HG03097 (cell line): Measurements from ENCODE around the gene RNF207.

Source experiments
- ATAC-seq: cut with Tn5 transposase; IDR thresholded peaks from one replicate; pipeline ENCODE4 v1.9.1; 2021; ENCODE audit not compliant: unreplicated experiment, low FRiP score

Gene RNF207

GRCh38 chr1:6265151-6265550 is 59.2 kb downstream of the RNF207 start:
- no peak for ATAC-seq

DNA sequence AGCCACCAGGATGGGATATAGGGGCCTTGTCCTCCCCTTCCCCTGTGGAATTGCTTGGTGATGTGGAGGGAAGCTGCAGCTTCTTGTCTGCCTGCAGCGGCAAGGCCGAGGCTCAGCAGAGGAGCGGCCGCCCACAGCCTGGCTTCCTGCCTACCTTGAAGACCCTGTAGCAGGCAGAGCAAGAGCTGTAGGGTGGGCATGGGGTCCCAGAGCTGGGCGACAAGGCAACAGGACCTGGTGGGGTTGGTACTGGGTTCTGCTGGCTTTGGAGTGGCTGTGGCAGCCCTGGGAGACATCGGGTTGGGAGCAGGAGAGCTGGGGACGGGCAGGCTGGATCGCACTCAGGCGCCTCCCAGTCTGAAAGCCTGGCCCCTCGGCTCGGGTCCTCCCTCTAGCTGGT is 60.7 kb downstream of the RNF207 start:
- no peak for ATAC-seq

DNA sequence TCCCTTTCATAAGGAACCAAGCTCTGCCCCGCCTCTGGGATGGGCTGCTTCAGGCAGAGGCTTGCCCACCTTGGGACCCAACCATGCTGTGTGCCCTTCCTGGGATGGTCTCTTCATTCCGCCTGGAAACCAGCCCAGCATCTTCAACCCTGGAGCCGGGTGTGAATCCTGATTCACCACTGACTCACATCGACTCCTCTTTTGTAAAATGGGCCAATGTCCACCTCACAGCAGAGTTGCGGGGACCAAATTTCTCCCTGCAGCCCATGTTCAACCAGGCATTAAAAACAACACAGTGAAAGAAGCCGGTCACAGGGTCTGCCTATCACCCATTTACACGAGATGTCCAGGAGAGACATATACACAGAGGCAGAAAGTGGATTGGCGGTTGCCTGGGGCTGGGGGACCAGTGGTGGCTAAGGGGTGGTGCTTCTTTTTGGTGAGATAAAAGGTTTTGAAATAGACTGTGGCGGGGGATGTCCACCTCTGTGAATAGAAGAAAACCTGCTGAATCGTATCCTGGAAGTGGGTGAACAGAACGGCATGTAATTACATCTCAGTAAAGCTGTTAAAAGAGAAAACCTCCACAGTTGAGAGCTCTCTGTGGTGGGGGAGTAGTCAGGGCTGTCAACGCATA is 61.9 kb downstream of the RNF207 start:
- ATAC-seq: no peak

GRCh38 chr1:6268415-6268814 is 62.5 kb downstream of the RNF207 start:
- no peak for ATAC-seq

DNA sequence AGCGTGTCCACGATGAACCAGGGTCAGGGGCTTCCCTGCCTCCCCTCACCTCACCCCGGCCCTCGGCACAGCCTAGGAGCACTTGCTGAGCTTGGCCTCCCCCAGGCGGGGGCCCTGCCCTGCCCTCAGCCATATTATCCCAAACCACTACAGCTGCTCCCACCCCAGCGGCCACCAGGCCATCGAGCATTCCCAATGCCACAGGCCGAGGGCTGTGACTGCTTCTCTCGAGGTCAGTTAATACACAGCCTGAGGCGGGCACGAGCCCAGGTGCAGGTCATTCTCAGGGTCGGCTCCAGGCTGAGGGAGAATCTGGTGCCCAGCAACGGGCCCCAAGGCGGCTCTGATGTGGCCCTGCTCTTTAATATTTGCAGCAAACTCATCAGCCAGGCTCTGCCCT is 63.4 kb downstream of the RNF207 start:
- no peak for ATAC-seq

DNA sequence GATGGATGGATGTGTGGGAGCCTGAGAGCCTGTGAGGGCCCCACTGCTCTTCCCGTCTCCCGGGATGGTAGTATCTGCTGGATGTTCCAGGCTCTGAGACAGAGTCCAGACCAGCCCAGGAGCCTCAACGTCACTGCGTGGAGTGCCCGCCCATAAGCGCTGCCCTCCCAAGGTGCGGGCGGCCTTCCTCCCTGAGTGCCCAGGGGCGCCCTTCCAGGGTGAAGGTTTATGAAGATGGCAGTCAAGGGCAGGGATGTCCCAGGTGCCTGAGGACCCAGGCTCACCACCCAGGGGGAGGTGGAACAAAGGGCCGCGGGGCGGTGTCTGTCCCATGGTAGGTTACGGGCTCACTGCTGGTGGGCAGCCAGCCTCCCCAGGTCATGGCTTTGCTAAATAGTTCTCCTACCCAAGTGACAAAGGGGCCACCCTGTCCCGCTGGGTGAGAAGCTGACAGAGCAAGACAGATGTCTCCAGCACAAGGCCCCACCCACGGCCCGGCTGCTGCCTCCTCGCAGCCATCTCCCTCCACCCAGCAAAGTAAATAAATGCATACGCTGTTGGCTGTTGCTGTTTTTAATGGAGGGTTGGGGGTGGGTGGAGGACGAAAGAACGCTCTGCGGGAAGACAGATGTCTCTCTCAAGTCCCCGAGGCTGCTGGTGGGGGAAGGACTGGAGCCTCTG is 63.9 kb downstream of the RNF207 start:
- no peak for ATAC-seq

DNA sequence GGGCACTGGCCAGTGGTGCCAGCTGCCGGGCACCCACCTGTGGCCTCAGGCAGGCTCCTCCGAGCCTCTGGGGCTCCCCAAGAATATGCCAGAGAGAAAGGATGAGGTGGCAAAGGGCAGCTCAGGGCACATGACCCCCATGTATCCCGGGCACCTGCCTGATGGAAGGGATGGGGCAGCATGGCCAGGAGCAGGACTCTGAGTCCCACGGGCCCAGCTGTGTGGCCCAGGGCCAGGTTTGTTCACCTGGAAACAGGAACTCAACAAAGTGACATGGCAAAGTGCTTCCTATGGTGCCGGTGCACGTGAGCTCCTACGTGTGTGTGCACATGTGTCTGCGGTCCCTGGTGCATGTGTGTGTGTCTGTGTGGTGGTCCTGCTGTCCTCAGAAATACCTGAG is 64.5 kb downstream of the RNF207 start:
- ATAC-seq: no peak
